Right ventricle myocardium superior (tissue), 1 donor: ENCODE results near the gene ELOVL3. TPM values are rescaled to one million over a fixed set of nuclear protein-coding genes. Genes with fewer than 3 reads are reported as not detected.
"Not testable (repeated sequence)": the region's sequence is repeated elsewhere in the genome, so short reads cannot be mapped to it uniquely, and the experiment has no call there.

Experiments
- ATAC-seq: fragments of 200-7000 bp; cut with Tn5 transposase; one replicate; pipeline ENCODE4 v1.9.1; 2020; ENCODE audit warnings: mild to moderate bottlenecking; ENCODE audit not compliant: poor library complexity
- DNase-seq: peaks from one replicate; pipeline ENCODE4 v3.0.0-alpha.2; 2020
- intact Hi-C: fragments of 100-400 bp; cut with DNase I; formaldehyde crosslinking; loops from one replicate; pipeline ENCODE4 v1.11.2; 2022
- total RNA-seq: library from RNA; stranded (reverse); fragmentation: NEBNext Ultra II Directional; extraction: Animal tissue kit (Norgen Biotek cat#: 25700); gene quantifications from one replicate; pipeline ENCODE4 v1.2.1, GENCODE V29; 2021
- donor health status: DM: no; HTN: yes; CAD: no; lungs with severe emphysema.

Gene ELOVL3
- total RNA-seq, 1 donor from 2014 or later: 0.22 TPM

- ATAC-seq: peak; percentile 88
- intact Hi-C loops: no loop called here
- DNase-seq: peak; percentile 95
Observed at GRCh38 chr10:102245082-102245931, 19.2 kb downstream of the ELOVL3 start, which contains the start of gene GBF1. Gene GBF1 (plus strand): TSS chr10:102245532. CDS start chr10:102258939, 13,407 bp downstream.

DNA sequence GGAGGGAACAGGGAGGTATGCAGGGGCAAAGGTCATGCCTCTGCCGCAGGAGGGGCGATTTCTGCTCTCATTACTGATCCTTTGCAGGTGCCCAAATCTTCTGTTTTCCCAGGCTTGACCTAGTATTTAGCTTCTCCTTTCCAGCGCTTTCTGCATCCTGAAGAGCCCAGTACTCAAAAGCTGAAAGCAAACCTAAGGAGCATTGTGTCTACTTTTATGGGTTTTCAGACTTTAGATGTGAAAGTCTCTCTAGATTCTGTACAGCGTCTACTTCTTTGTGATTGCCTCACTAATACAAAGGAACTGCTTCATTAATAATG is 19.8 kb downstream of the ELOVL3 start:
- intact Hi-C loops: no loop called here
- DNase-seq (no peak), ATAC-seq (no peak)

DNA sequence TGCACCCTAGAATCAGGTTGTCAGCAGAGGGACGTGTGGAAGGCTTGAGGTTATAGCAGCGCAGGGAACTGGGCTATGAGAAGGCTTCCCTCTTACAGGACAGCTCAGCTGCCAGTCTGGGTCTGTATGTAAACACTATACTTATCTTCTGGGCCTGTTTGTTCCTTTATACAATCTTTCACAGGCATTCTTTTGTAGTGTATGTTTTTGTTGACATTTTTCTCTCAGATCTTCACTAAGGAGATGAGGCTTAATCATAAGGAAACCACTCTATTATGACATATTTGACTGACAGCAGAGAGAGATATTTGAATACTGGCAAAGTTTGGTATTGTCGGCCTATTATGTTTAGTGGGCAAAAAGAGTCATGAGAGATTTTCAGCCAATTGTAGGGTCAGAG is 20.2 kb downstream of the ELOVL3 start:
- DNase-seq (no peak), ATAC-seq (no peak)
- intact Hi-C loops: no loop called here

DNA sequence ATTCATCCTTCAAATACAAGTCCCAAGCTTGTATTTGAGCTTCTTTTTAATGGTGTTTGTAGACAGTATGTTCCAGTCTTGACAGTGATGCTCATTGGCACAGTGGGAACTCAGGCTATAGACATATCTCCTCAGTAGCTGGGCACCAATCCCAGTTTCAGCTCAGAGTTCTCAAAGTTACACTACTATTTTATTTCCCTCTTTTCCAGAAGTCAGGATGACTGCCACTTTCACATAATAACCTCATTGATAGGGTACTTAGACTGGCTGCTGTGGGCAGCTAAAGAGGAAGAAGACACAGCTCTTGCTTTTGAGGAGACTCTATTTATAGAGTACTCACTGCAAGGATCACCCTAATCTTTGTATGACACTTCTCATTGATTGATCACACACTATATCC is 21.6 kb downstream of the ELOVL3 start:
- intact Hi-C loops: no loop called here
- ATAC-seq (no peak), DNase-seq (no peak)

DNA sequence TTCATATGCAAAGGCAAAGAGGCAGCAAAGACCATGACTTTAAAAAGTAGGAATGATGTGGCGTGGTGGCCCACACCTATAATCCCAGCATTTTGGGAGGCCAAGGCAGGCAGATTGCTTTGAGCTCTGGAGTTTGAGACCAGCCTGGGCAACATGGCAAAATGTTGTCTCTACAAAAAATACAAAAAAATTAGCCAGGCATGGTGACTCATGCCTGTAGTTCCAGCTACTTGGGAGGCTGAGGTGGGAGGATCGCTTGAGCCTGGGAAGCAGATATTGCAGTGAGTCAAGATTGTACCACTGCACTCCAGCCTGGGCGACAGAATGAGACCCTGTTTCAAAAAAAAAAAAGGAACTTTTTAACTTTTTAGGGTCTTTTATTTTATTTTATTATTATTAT is 26.4 kb downstream of the ELOVL3 start:
- DNase-seq, intact Hi-C loops, ATAC-seq: not testable (repeated sequence)

DNA sequence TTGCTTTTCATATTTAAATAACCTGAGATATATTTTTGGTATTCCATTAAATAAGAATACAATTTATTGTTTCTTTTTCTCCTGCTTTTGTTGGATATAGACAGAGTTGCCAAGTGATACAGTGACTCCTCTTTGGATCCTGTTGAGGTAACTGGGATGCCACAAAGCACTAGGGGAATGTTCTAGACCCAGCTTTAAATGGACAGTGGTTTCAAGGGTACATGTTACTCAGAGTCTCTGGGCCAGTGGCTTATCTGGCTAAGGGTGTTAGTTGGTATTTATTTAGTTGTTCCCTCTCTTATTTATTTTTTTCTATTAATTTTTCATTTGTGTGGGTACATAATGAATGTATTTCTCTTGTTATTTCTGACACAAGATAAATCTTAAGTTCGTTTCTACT is 28.3 kb downstream of the ELOVL3 start:
- intact Hi-C loops: no loop called here
- ATAC-seq (no peak), DNase-seq (no peak)

DNA sequence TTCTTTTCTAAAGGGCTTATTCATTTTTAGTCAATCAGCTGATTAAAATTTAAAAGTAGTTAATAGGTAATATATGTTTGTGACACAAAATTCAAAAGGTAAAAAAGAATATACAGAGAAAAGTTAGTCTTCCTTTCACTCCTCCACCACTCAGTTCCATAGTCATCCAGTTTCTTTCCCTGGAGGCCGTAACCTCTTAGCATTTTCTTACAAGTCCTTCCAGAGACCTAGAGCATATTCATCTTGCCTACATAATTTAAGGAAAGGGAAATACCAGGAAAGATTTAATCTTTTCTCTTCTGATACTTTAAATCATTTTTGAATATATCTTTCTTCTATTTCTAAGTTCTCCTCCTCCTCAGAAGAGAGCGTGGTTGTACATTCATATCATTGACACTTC is 29.3 kb downstream of the ELOVL3 start:
- ATAC-seq: no peak
- intact Hi-C loops: no loop called here
- DNase-seq: no peak

DNA sequence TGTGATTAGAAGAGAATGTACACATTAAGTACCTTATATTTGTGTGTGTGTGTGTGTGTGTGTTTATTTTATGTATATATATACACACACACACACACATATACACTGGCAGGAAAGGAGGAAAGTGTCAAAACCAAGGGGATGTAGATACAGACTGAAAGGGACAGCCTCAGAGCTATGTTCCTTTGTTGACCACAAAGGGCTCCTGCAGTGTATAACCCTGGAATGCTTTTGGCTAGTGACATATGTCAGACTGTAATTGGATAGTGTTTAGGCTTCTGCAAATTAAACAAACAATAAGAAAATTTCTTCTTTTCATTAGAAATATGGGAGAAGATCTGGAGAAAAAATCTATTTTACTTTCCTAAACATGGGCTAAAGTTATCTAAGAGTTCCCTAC is 35.1 kb downstream of the ELOVL3 start:
- no peak for DNase-seq
- intact Hi-C loops: no loop called here
- ATAC-seq: no peak

DNA sequence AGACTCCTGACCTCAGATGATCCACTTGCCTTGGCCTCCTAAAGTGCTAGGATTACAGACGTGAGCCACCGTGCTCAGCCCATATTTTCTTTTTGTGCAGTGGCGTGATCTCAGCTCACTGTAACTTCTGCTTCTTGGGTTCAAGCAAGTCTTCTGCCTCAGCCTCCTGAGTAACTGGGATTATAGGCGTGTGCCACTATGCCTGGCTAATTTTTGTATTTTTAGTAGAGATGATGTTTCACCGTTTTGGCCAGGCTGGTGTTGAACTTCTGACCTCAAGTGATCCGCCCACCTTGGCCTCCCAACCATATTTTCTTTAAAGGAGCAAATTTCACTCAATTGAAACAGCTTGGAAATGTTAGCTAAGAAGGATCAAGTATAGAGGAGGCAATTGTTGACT is 35.7 kb downstream of the ELOVL3 start:
- intact Hi-C loops: no loop called here
- ATAC-seq (no peak), DNase-seq (no peak)

DNA sequence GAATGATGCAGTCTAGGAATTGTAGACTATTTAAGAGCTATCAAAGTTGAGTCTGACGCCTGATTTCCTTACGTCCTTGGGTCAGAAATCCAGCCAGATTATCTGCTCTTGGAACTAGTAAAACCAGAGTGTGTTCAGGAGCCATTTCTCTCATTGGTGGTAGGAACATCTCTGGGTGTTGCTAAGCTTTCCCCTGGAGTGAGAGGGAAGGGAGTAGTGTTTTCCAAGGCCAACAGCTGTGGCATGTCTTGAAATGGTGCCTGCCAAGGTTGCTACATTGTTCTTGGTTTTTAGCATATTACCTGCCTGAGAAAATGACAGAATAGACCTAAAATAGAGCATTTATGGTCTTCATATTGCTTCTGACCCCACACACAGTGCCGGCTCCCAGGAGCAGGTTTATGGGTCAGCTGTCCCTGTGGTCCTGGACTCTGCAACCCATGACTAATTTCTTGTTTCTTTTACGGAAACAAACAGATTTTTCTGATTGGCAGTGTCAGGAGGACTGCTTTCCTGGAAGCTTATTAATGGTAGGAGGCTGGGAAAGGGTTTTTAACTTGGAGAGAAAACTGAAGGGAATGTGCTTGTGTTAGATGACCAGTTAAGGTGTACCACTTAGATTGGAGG is 36.8 kb downstream of the ELOVL3 start:
- DNase-seq: no peak
- intact Hi-C loops: no loop called here
- no peak for ATAC-seq

GRCh38 chr10:102264371-102264770 is 38.3 kb downstream of the ELOVL3 start:
- ATAC-seq (no peak), DNase-seq (no peak)
- intact Hi-C loops: no loop called here

DNA sequence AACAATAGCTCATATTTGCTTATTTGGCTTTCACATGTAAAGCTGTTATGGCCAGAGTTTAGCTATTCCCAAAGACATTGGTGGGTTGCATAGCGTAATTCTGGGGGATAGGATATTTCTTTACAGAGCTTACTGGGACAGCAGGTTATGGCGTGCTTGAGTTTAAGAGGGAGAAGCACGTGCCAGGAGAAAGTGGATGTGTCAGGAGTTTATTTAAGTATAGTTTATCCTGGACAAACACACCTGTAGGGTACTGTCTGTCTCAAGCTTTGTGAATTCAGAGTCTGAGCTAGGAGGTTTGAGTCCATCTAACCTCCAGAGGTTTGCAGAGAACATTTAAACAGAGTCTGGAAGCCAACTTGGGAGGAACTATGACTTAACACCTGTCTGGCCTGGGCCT is 40.6 kb downstream of the ELOVL3 start:
- ATAC-seq: no peak
- intact Hi-C loops: no loop called here

GRCh38 chr10:102267748-102268147 is 41.6 kb downstream of the ELOVL3 start:
- no peak for DNase-seq
- intact Hi-C loops: no loop called here
- no peak for ATAC-seq

More for the DNA sequence above, 40.6 kb downstream of the ELOVL3 start:
- no peak for DNase-seq

GRCh38 chr10:102268375-102268888 is 42.3 kb downstream of the ELOVL3 start:
- DNase-seq (no peak), ATAC-seq (no peak)
- intact Hi-C loops: no loop called here

DNA sequence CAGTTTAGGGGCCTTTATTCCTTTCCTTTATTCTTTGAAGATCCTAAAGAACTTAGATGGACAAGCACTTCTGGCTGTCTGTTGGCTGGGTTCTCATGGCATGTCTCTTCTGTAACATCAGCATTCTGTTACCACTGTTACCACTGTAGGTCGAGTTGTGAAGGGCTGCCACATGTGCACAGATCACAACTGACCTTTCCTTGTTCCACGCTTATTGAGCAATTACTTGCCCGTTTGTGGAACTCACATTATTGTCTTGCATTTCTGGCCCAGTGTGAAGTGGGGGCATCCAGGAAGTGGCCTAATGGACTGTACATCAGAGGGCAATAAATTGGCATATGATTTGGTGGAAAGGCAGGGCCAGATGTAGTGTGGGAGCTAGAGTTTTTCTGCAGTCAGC is 42.9 kb downstream of the ELOVL3 start:
- no peak for DNase-seq
- ATAC-seq: peak; percentile 39

DNA sequence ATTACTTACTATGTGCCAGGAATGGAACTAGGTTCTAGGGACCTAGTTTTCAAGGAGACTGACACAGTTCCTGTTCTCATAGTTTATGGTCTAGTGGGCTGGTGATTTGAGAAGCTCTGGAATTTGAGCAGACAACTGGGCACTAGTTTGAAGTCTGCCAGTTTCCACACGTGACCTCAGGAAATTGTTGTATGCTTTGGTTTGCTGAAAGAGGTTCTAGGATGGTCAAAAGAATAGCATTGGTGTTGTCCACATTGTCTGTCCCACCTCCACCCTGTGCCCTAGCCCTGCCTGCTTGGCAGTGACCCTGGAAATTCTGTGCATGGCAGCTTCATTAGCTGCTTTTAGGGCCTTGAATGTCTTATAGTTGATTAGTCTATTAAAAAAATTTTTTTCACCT is 48.0 kb downstream of the ELOVL3 start:
- intact Hi-C loops: no loop called here
- DNase-seq (no peak), ATAC-seq (peak; percentile 34)

More for the DNA sequence above, 42.9 kb downstream of the ELOVL3 start:
- intact Hi-C loops: no loop called here

- no peak for DNase-seq
- no peak for ATAC-seq
- intact Hi-C loops: no loop called here
Observed at GRCh38 chr10:102275343-102275742, 49.2 kb downstream of the ELOVL3 start.

- no peak for ATAC-seq
- no peak for DNase-seq
- intact Hi-C loops: no loop called here
Observed at GRCh38 chr10:102279104-102279503, 53.0 kb downstream of the ELOVL3 start.
